Trophoblast cell (in vitro differentiated cells and primary cell): ENCODE measurements around the gene MYF5.

Experiments used
- DNase-seq, 2 donors: peaks; one replicate each; pipeline ENCODE4 v3.0.0-alpha.2; 2016
- H2AFZ ChIP-seq: 2 replicates; pipeline ENCODE4 v1.6.1; 2013; ENCODE audit warnings: low read length, moderate library complexity, mild to moderate bottlenecking; ENCODE audit not compliant: insufficient read depth, poor library complexity
- H2AK5ac ChIP-seq: 2 replicates; pipeline ENCODE4 v1.6.1; 2013; ENCODE audit warnings: mild to moderate bottlenecking, low read length
- H2BK120ac ChIP-seq: 2 replicates; pipeline ENCODE4 v1.6.1; 2013; ENCODE audit warnings: low read length, mild to moderate bottlenecking, moderate library complexity; ENCODE audit not compliant: insufficient read depth, poor library complexity
- H2BK12ac ChIP-seq: 2 replicates; pipeline ENCODE4 v1.6.1; 2013; ENCODE audit warnings: mild to moderate bottlenecking, low read length, moderate library complexity
- H2BK5ac ChIP-seq: 2 replicates; pipeline ENCODE4 v1.6.1; 2013; ENCODE audit warnings: low read length, low read depth, moderate library complexity, mild to moderate bottlenecking; ENCODE audit not compliant: poor library complexity
- H3K14ac ChIP-seq: 2 replicates; pipeline ENCODE4 v1.6.1; 2013; ENCODE audit warnings: mild to moderate bottlenecking, low read length
- H3K18ac ChIP-seq: 2 replicates; pipeline ENCODE4 v1.6.1; 2013; ENCODE audit warnings: mild to moderate bottlenecking, low read length
- H3K23ac ChIP-seq: 2 replicates; pipeline ENCODE4 v1.6.1; 2013; ENCODE audit warnings: low read length
- H3K27ac ChIP-seq: 2 replicates; pipeline ENCODE4 v1.5.1; 2013; ENCODE audit warnings: low read depth, mild to moderate bottlenecking, inconsistent platforms, low read length, moderate library complexity
- H3K27me3 ChIP-seq: 2 replicates; pipeline ENCODE4 v1.6.1; 2013; ENCODE audit warnings: inconsistent platforms, mild to moderate bottlenecking, low read length, moderate library complexity; ENCODE audit not compliant: insufficient read depth
- H3K36me3 ChIP-seq, 2 experiments: 1 replicate in 1 of 2; 2 replicates in 1 of 2; pipeline ENCODE4 v1.6.1; 2013; ENCODE audit warnings: low read length in 2 of 2, mild to moderate bottlenecking in 2 of 2, moderate library complexity in 1 of 2; ENCODE audit not compliant: insufficient read depth in 2 of 2, control insufficient read depth in 1 of 2
- H3K4ac ChIP-seq: 2 replicates; pipeline ENCODE4 v1.6.1; 2013; ENCODE audit warnings: low read depth, mild to moderate bottlenecking, low read length, moderate library complexity
- H3K4me1 ChIP-seq, 2 experiments: 1 replicate in 1 of 2; 2 replicates in 1 of 2; pipeline ENCODE4 v1.6.1; 2013; ENCODE audit warnings: low read length in 2 of 2, mild to moderate bottlenecking in 2 of 2, moderate library complexity in 1 of 2; ENCODE audit not compliant: insufficient read depth in 2 of 2, control insufficient read depth in 1 of 2
- H3K4me2 ChIP-seq: 2 replicates; pipeline ENCODE4 v1.6.1; 2013; ENCODE audit warnings: inconsistent platforms, mild to moderate bottlenecking, low read length, moderate library complexity
- H3K4me3 ChIP-seq: 2 replicates; pipeline ENCODE4 v1.5.1; 2013; ENCODE audit warnings: mild to moderate bottlenecking, low read depth, low read length, inconsistent platforms
- H3K79me1 ChIP-seq: one replicate; pipeline ENCODE4 v1.6.1; 2013; ENCODE audit warnings: low read length
- H3K79me2 ChIP-seq: 2 replicates; pipeline ENCODE4 v1.6.1; 2013; ENCODE audit warnings: low read length, mild to moderate bottlenecking; ENCODE audit not compliant: control insufficient read depth, insufficient read depth, poor library complexity
- H3K9ac ChIP-seq: 2 replicates; pipeline ENCODE4 v1.6.1; 2013; ENCODE audit warnings: mild to moderate bottlenecking, low read length
- H3K9me3 ChIP-seq: 2 replicates; pipeline ENCODE4 v1.6.1; 2013; ENCODE audit warnings: low read depth, mild to moderate bottlenecking, control low read depth, inconsistent platforms, low read length; ENCODE audit not compliant: insufficient read depth
- H4K12ac ChIP-seq: 2 replicates; pipeline ENCODE4 v1.6.1; 2013; ENCODE audit warnings: low read depth, mild to moderate bottlenecking, low read length, moderate library complexity
- H4K8ac ChIP-seq: 2 replicates; pipeline ENCODE4 v1.6.1; 2013; ENCODE audit warnings: low read depth, mild to moderate bottlenecking, low read length, moderate library complexity
- H4K91ac ChIP-seq: one replicate; pipeline ENCODE4 v1.6.1; 2013; ENCODE audit warnings: low read depth, mild to moderate bottlenecking, low read length, moderate library complexity
- WGBS: extraction: QIAGEN DNeasy Blood & Tissue Kit; methylation state at CpG from one replicate; pipeline ENCODE4 v1.1.7; 2013; ENCODE audit warnings: missing lambda C conversion rate; ENCODE audit not compliant: insufficient read length, insufficient coverage; ENCODE audit errors: extremely low coverage; 5-methylcytosine and 5-hydroxymethylcytosine counted together

MYF5 gene

DNA sequence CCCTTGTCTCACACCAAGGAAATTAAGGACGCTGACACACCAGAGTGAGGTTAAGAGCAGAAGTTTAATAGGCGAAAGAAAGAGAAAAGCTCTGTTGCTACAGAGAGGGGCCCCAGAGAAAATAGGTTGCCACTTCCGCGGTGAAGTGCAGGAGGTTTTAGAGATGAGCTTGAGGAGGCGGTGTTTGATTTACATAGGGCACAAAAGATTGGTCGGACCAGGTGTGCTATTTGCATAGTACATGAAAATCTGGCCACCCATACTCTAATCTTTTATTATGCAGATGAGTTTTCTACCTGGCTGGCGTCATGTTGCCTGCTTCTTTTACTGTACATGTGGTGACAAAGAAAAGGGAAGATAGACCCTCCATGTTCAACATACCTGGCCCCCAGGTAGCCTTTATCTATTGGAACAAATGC, 32.6 kb upstream of the MYF5 start:
- no peaks in the 10 kb centered on the region for H3K79me2 ChIP-seq
- H3K9me3 ChIP-seq: no peaks in the 10 kb centered on the region
- no peak overlapping the region for H4K91ac ChIP-seq
- H3K4me3 ChIP-seq: no peak overlapping the region
- DNase-seq: peak in 1 of 2 donors; percentile 5
- WGBS: no CpG with 5 or more reads among the region's 7 CpGs
- H3K36me3 ChIP-seq: no peaks in the 10 kb centered on the region
- H3K27ac ChIP-seq: no peak overlapping the region
- no peak overlapping the region for H3K23ac ChIP-seq
- H2AFZ ChIP-seq: peak overlapping the region; percentile 58
- H2AK5ac ChIP-seq: no peak overlapping the region
- H2BK5ac ChIP-seq: no peak overlapping the region
- H3K14ac ChIP-seq: no peak overlapping the region
- H3K27me3 ChIP-seq: no peaks in the 10 kb centered on the region
- peak overlapping the region; percentile 41 for H3K4me2 ChIP-seq
- no peaks in the 10 kb centered on the region for H3K4me1 ChIP-seq
- no peak overlapping the region for H4K8ac ChIP-seq
- no peaks in the 10 kb centered on the region for H3K79me1 ChIP-seq
- H4K12ac ChIP-seq: no peak overlapping the region
- H2BK12ac ChIP-seq: no peak overlapping the region
- H3K4ac ChIP-seq: no peak overlapping the region
- H3K18ac ChIP-seq: no peak overlapping the region
- no peak overlapping the region for H2BK120ac ChIP-seq
- H3K9ac ChIP-seq: no peak overlapping the region

GRCh38 chr12:80690090-80690489, 26.6 kb upstream of the MYF5 start:
- no peak overlapping the region for H3K4me2 ChIP-seq
- no CpG with 5 or more reads among the region's 1 CpG for WGBS
- H2BK12ac ChIP-seq: no peak overlapping the region

DNA sequence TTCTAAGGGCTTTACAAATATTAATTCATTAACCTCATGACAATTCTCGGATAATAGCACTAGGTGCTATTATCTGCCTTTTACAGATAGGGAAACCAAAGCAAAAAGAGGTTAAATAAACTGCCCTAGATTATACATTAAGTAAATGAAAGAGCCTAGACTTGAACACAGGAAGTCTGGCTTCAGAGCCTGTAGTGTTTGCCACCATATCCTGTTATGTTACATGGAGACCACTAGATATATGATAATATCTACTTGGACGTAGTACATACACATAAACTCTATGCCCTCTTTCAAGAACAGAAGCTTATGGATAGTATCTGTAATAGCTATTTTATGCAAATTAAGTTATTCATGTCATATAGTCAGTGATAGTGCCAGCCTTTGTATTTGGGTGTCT, 26.2 kb upstream of the MYF5 start:
- Histone ChIP-seq H3K14ac (no peak overlapping the region), H2BK12ac (no peak overlapping the region), H3K18ac (no peak overlapping the region), H4K8ac (no peak overlapping the region), H2BK5ac (no peak overlapping the region), H3K36me3 (no peaks in the 10 kb centered on the region), H3K27ac (no peak overlapping the region), H3K79me2 (no peaks in the 10 kb centered on the region), H2AK5ac (no peak overlapping the region), H3K27me3 (no peaks in the 10 kb centered on the region), H3K79me1 (no peaks in the 10 kb centered on the region), H3K9ac (no peak overlapping the region), H3K4me2 (no peak overlapping the region), H3K4me3 (no peak overlapping the region), H4K12ac (no peak overlapping the region), H4K91ac (no peak overlapping the region), H3K4ac (no peak overlapping the region), H3K9me3 (no peaks in the 10 kb centered on the region), H2BK120ac (no peak overlapping the region), H3K23ac (no peak overlapping the region), H2AFZ (no peak overlapping the region), H3K4me1 (no peaks in the 10 kb centered on the region)
- no CpG with 5 or more reads among the region's 2 CpGs for WGBS
- DNase-seq: no peak

More at GRCh38 chr12:80690090-80690489, 26.6 kb upstream of the MYF5 start:
- H2BK120ac ChIP-seq: no peak overlapping the region
- H3K9ac ChIP-seq: no peak overlapping the region
- H3K14ac ChIP-seq: no peak overlapping the region
- no peak overlapping the region for H2AK5ac ChIP-seq
- no peaks in the 10 kb centered on the region for H3K9me3 ChIP-seq
- H4K8ac ChIP-seq: no peak overlapping the region
- no peaks in the 10 kb centered on the region for H3K4me1 ChIP-seq
- no peak overlapping the region for H3K18ac ChIP-seq
- H3K23ac ChIP-seq: no peak overlapping the region
- no peak for DNase-seq
- no peaks in the 10 kb centered on the region for H3K27me3 ChIP-seq
- H3K79me1 ChIP-seq: no peaks in the 10 kb centered on the region
- H3K36me3 ChIP-seq: no peaks in the 10 kb centered on the region
- no peak overlapping the region for H4K91ac ChIP-seq
- no peak overlapping the region for H3K27ac ChIP-seq
- no peaks in the 10 kb centered on the region for H3K79me2 ChIP-seq
- H3K4me3 ChIP-seq: no peak overlapping the region
- no peak overlapping the region for H2AFZ ChIP-seq
- no peak overlapping the region for H4K12ac ChIP-seq
- no peak overlapping the region for H2BK5ac ChIP-seq
- no peak overlapping the region for H3K4ac ChIP-seq

GRCh38 chr12:80692114-80692513, 24.6 kb upstream of the MYF5 start:
- Histone ChIP-seq H2BK5ac (no peak overlapping the region), H3K27ac (no peak overlapping the region), H3K4me1 (no peaks in the 10 kb centered on the region), H2AFZ (no peak overlapping the region), H3K23ac (no peak overlapping the region), H3K79me1 (no peaks in the 10 kb centered on the region), H3K79me2 (no peaks in the 10 kb centered on the region), H4K91ac (no peak overlapping the region), H4K8ac (no peak overlapping the region), H3K36me3 (no peaks in the 10 kb centered on the region), H2AK5ac (no peak overlapping the region), H3K27me3 (no peaks in the 10 kb centered on the region), H3K4me3 (no peak overlapping the region), H3K9ac (no peak overlapping the region), H3K18ac (no peak overlapping the region), H2BK120ac (no peak overlapping the region), H3K4me2 (no peak overlapping the region), H2BK12ac (no peak overlapping the region), H3K9me3 (no peaks in the 10 kb centered on the region), H3K14ac (no peak overlapping the region), H3K4ac (no peak overlapping the region), H4K12ac (no peak overlapping the region)
- no peak for DNase-seq
- no CpG with 5 or more reads among the region's 1 CpG for WGBS
